IPS-15b (cell line): ENCODE results near the gene CTTN.

Experiments
- H3K27me3 ChIP-seq: one replicate; pipeline ENCODE4 v1.6.1; 2013; ENCODE audit warnings: low read length; ENCODE audit not compliant: control insufficient read depth, insufficient read depth
- H3K36me3 ChIP-seq: one replicate; pipeline ENCODE4 v1.6.1; 2013; ENCODE audit warnings: low read length; ENCODE audit not compliant: control insufficient read depth, insufficient read depth
- H3K4me1 ChIP-seq: one replicate; pipeline ENCODE4 v1.6.1; 2013; ENCODE audit warnings: mild to moderate bottlenecking, low read length; ENCODE audit not compliant: control insufficient read depth, insufficient read depth
- H3K4me3 ChIP-seq: one replicate; pipeline ENCODE4 v1.5.1; 2013; ENCODE audit warnings: low read depth, low read length
- H3K9ac ChIP-seq: one replicate; pipeline ENCODE4 v1.6.1; 2013; ENCODE audit warnings: low read depth, mild to moderate bottlenecking, low read length
- H3K9me3 ChIP-seq: one replicate; pipeline ENCODE4 v1.6.1; 2013; ENCODE audit warnings: mild to moderate bottlenecking, low read length; ENCODE audit not compliant: control insufficient read depth, insufficient read depth

Gene CTTN

DNA sequence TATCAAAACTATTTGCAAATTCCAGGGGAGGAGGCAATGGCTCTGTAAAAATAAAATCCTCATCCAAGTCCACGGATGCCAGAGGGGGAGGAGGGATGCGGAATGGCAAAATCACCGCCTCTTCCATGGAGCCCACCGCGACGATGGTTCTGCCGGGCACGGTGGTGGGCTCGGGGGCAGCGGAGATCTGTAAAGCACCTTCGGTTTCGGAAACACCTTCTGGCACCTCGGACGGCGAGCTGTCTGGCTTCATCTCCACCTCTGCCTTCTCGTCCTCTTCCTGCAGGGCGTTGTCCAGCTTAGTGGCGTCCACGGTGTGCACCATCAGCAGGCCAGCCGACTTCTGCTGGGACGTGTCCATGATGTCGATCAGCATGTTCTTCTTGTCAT is 87.7 kb downstream of the CTTN start:
- Histone ChIP-seq H3K27me3 (no peaks in the 10 kb centered on the region), H3K36me3 (peaks cover 31% of the 10 kb centered on the region), H3K4me1 (no peaks in the 10 kb centered on the region), H3K4me3 (no peak overlapping the region), H3K9me3 (peaks cover 3% of the 10 kb centered on the region), H3K9ac (no peak overlapping the region)
